ENCODE measurements around the gene NAA40.

- no peak for TF ChIP-seq CTCF (IDR thresholded peaks at IDR 0.05; ENCODE audit: insufficient read depth, low read length)
- no peak for TF ChIP-seq REST (IDR thresholded peaks at IDR 0.05; ENCODE audit: insufficient replicate concordance, low read depth)
- TF ChIP-seq POLR2AphosphoS5 (IDR thresholded peaks at IDR 0.05; ENCODE audit: low read depth) = no peak
- TF ChIP-seq GABPA (IDR thresholded peaks at IDR 0.05; ENCODE audit: low read depth) = no peak
- TF ChIP-seq SPI1 (IDR thresholded peaks at IDR 0.05; ENCODE audit: borderline replicate concordance, low read depth) = no peak
Observed at GRCh38 chr11:63907808-63908530, 30.8 kb upstream of the NAA40 start.

Data from HL-60 (cell line).